Neural progenitor cell (in vitro differentiated cells): ENCODE measurements around the gene BRD1.

ENCODE experiments used
- EZH2 ChIP-seq: fragments of 200-600 bp; sonication (generic); IDR thresholded peaks from 2 replicates; pipeline ENCODE4 v1.6.1; 2017; ENCODE audit warnings: antibody characterized with exemption, mild to moderate bottlenecking, moderate library complexity
- EZH2phosphoT487 ChIP-seq: fragments of 200-600 bp; sonication (generic); IDR thresholded peaks from 2 replicates; pipeline ENCODE4 v1.6.1; 2017; ENCODE audit warnings: antibody characterized with exemption
- TF ChIP-seq, protein P1 (sequence below): fragments of 200-600 bp; sonication (generic); IDR thresholded peaks from 2 replicates; pipeline ENCODE4 v1.5.1; 2017; ENCODE audit warnings: antibody characterized with exemption, mild to moderate bottlenecking

DNA sequence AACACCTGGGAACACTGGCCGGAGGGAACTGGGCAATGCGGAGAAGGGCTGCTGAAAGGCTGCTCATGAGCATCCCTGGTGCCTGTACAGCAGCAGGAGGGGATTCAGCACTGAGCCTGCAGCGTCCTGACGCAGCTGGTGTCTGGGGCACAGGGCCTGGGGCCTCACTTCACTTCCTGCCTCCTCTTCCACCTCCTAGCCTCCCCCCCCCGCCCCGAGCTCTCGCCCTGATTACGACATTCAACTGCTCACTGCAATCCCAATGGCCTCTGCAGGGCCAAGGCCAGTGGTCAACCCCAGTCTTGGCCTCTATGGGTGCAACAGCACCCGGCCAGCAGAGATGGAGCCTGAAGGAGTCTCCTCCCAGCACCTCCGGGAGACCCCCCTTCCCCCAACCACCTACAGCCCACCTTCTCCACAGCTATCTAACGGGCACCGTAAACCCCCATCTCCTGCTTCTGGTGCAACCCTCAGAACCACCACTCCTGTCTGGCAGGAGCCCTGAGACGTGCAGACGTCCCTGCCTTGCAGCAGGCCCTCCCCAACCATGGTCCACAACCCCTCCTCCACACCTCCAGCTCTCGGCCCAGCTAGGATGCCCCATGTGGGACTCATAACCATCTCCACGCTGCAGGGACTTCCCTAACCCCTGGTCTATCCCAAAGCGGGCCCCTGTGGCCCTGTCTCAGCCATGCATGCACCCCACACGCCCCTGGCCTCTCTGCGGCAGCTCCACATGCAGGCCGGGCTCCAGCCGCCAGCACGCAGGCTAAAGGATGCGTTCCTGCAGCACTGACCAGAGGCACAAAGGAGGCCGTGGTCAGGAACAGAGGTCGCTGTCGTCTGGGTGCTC, 38.2 kb downstream of the BRD1 start:
- TF ChIP-seq, protein P1, sequence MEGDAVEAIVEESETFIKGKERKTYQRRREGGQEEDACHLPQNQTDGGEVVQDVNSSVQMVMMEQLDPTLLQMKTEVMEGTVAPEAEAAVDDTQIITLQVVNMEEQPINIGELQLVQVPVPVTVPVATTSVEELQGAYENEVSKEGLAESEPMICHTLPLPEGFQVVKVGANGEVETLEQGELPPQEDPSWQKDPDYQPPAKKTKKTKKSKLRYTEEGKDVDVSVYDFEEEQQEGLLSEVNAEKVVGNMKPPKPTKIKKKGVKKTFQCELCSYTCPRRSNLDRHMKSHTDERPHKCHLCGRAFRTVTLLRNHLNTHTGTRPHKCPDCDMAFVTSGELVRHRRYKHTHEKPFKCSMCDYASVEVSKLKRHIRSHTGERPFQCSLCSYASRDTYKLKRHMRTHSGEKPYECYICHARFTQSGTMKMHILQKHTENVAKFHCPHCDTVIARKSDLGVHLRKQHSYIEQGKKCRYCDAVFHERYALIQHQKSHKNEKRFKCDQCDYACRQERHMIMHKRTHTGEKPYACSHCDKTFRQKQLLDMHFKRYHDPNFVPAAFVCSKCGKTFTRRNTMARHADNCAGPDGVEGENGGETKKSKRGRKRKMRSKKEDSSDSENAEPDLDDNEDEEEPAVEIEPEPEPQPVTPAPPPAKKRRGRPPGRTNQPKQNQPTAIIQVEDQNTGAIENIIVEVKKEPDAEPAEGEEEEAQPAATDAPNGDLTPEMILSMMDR = no peak
- no peak for TF ChIP-seq EZH2phosphoT487
- no peak for TF ChIP-seq EZH2
